ENCODE data around the gene CAV2.

DNA sequence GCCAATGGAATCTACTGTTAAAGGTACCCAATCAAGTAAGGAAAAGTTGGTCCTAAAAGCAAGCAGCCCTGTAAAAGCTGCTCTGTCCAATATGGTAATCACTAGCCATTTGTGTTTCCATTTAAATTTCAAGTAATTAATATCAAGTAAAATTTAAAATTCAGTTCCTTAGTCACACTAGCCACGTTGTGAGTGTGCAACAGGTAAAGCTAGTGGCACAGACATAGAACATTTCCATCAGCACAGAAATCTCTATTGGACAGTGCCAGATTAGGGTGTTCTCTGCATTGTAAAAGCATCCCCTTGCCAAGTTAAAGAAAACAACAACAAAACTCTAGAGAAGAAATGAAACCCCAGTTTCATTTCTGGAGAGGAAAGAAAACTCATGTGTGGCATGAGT is 29.7 kb downstream of the CAV2 start:
- TF ChIP-seq, protein P1, sequence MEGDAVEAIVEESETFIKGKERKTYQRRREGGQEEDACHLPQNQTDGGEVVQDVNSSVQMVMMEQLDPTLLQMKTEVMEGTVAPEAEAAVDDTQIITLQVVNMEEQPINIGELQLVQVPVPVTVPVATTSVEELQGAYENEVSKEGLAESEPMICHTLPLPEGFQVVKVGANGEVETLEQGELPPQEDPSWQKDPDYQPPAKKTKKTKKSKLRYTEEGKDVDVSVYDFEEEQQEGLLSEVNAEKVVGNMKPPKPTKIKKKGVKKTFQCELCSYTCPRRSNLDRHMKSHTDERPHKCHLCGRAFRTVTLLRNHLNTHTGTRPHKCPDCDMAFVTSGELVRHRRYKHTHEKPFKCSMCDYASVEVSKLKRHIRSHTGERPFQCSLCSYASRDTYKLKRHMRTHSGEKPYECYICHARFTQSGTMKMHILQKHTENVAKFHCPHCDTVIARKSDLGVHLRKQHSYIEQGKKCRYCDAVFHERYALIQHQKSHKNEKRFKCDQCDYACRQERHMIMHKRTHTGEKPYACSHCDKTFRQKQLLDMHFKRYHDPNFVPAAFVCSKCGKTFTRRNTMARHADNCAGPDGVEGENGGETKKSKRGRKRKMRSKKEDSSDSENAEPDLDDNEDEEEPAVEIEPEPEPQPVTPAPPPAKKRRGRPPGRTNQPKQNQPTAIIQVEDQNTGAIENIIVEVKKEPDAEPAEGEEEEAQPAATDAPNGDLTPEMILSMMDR (IDR thresholded peaks at IDR 0.05; ENCODE audit: low read depth, low read length, poor library complexity, severe bottlenecking), result no peak
- no peak for TF ChIP-seq EZH2phosphoT487 (IDR thresholded peaks at IDR 0.05; ENCODE audit: borderline replicate concordance, low read length)

Measured in DOHH2 (cell line).